WTC11 (cell line): Measurements from ENCODE around the gene ADGRF4.

Experiments used
- CREB1 ChIP-seq: sonication (generic); formaldehyde crosslinking; IDR thresholded peaks from 2 replicates; pipeline ENCODE4 v1.8.0; 2023; ENCODE audit warnings: mild to moderate bottlenecking, missing genetic modification reagents
- E2F1 ChIP-seq: sonication (generic); formaldehyde crosslinking; IDR thresholded peaks from 2 replicates; pipeline ENCODE4 v1.8.0; 2022; ENCODE audit warnings: mild to moderate bottlenecking, missing genetic modification reagents
- FOXJ3 ChIP-seq: sonication (generic); formaldehyde crosslinking; IDR thresholded peaks from 2 replicates; pipeline ENCODE4 v1.9.0; 2021; ENCODE audit warnings: missing genetic modification reagents, mild to moderate bottlenecking, borderline replicate concordance
- FOXK1 ChIP-seq: sonication (generic); formaldehyde crosslinking; IDR thresholded peaks from 2 replicates; pipeline ENCODE4 v1.8.0; 2022; ENCODE audit warnings: mild to moderate bottlenecking, moderate library complexity, missing genetic modification reagents
- ZNF121 ChIP-seq: sonication (generic); formaldehyde crosslinking; IDR thresholded peaks from 2 replicates; pipeline ENCODE4 v1.8.0; 2023; ENCODE audit warnings: missing genetic modification reagents
- TF ChIP-seq, protein P1 (sequence below): fragments of 200-600 bp; IDR thresholded peaks from 2 replicates; pipeline ENCODE4 v1.8.0; 2022; ENCODE audit warnings: antibody characterized with exemption
- TF ChIP-seq, protein P2 (sequence below): sonication (generic); formaldehyde crosslinking; IDR thresholded peaks from 2 replicates; pipeline ENCODE4 v1.8.0; 2022; ENCODE audit warnings: mild to moderate bottlenecking, missing genetic modification reagents

DNA sequence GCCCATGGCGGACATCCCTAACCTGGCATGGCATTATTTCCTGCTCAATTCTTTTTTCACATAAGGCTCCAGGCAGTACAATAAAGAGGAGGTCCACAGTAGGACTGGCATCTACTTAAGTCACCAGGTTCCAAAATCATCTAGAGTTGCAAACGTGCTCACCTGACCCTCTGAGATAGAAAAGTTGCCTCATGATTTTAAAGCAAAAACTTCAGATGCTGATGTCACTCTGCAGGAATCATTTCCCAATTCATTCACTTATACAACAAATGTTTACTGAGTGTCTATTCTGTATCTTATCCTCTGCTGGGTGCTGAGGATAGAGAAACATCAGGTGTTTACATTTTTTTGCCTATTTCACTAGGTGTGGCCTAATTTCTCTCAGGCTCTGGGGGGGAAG, 2.2 kb downstream of the ADGRF4 start:
- TF ChIP-seq, protein P1, sequence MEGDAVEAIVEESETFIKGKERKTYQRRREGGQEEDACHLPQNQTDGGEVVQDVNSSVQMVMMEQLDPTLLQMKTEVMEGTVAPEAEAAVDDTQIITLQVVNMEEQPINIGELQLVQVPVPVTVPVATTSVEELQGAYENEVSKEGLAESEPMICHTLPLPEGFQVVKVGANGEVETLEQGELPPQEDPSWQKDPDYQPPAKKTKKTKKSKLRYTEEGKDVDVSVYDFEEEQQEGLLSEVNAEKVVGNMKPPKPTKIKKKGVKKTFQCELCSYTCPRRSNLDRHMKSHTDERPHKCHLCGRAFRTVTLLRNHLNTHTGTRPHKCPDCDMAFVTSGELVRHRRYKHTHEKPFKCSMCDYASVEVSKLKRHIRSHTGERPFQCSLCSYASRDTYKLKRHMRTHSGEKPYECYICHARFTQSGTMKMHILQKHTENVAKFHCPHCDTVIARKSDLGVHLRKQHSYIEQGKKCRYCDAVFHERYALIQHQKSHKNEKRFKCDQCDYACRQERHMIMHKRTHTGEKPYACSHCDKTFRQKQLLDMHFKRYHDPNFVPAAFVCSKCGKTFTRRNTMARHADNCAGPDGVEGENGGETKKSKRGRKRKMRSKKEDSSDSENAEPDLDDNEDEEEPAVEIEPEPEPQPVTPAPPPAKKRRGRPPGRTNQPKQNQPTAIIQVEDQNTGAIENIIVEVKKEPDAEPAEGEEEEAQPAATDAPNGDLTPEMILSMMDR, result no peak
- TF ChIP-seq CREB1 (CRISPR knock-in tag), result no peak
- no peak for TF ChIP-seq ZNF121 (CRISPR knock-in tag)
- TF ChIP-seq FOXK1, result no peak
- TF ChIP-seq, protein P2, sequence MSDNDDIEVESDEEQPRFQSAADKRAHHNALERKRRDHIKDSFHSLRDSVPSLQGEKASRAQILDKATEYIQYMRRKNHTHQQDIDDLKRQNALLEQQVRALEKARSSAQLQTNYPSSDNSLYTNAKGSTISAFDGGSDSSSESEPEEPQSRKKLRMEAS, result no peak
- TF ChIP-seq FOXJ3, result no peak
- TF ChIP-seq E2F1 (CRISPR knock-in tag), result no peak
